NOMO-1 treated with DMSO at 0.1 percent for 48 hours (cell line): Measurements from ENCODE around the gene WDR26.

ENCODE experiments used
- DNase-seq: peaks from one replicate; lab custom pipeline; 2025; ENCODE audit not compliant: unreplicated experiment; lab: John Stamatoyannopoulos, UW

WDR26 gene

GRCh38 chr1:224393294-224393693 is 41.3 kb downstream of the WDR26 start:
- no peak for DNase-seq

GRCh38 chr1:224392411-224393249 is 42.0 kb downstream of the WDR26 start:
- no peak for DNase-seq

- DNase-seq, result no peak
Measured at GRCh38 chr1:224390517-224390916, 44.1 kb downstream of the WDR26 start.

- DNase-seq, result no peak
Measured at GRCh38 chr1:224387943-224388342, 46.7 kb downstream of the WDR26 start.

- DNase-seq, result no peak
Measured at GRCh38 chr1:224387302-224387912, 47.2 kb downstream of the WDR26 start.

- DNase-seq, result peak; percentile 47
Measured at GRCh38 chr1:224383218-224383617, 51.4 kb downstream of the WDR26 start.

GRCh38 chr1:224381880-224382548 is 52.6 kb downstream of the WDR26 start:
- DNase-seq, result no peak

GRCh38 chr1:224380003-224380402 is 54.6 kb downstream of the WDR26 start:
- peak; percentile 95 for DNase-seq

GRCh38 chr1:224378855-224379631 is 55.6 kb downstream of the WDR26 start:
- DNase-seq, result peak; percentile 85

GRCh38 chr1:224377676-224378006 is 57.0 kb downstream of the WDR26 start:
- DNase-seq, result peak; percentile 43

GRCh38 chr1:224375059-224375458 is 59.5 kb downstream of the WDR26 start:
- no peak for DNase-seq

GRCh38 chr1:224373008-224373590 is 61.5 kb downstream of the WDR26 start:
- DNase-seq, result no peak

- no peak for DNase-seq
Measured at GRCh38 chr1:224368409-224368808, 66.2 kb downstream of the WDR26 start.

GRCh38 chr1:224359207-224359606 is 75.4 kb downstream of the WDR26 start:
- DNase-seq, result no peak

- no peak for DNase-seq
Measured at GRCh38 chr1:224358237-224358636, 76.4 kb downstream of the WDR26 start.

- DNase-seq, result peak; percentile 90
Measured at GRCh38 chr1:224357626-224358124, 76.9 kb downstream of the WDR26 start.

GRCh38 chr1:224356685-224357625 is 77.6 kb downstream of the WDR26 start, which contains the start of gene CNIH4:
Gene CNIH4, plus strand, starts transcription at chr1:224356879. Its CDS starts 46 bp downstream, at chr1:224356925.
- peak; percentile 96 for DNase-seq

GRCh38 chr1:224353975-224354925 is 80.3 kb downstream of the WDR26 start:
- DNase-seq, result no peak
